ENCODE results near the gene C12orf50.
"Not testable (repeated sequence)": the region's sequence is repeated elsewhere in the genome, so short reads cannot be mapped to it uniquely, and the experiment has no call there.

The C12orf50 gene

GRCh38 chr12:88029093-88029665 is at the start of gene C12orf50:
TSS of gene C12orf50 (minus strand) at chr12:88029401. CDS start at chr12:88026962, 2,439 bp downstream.
- DNase-seq (ENCODE audit: low spot score): no peak

DNA sequence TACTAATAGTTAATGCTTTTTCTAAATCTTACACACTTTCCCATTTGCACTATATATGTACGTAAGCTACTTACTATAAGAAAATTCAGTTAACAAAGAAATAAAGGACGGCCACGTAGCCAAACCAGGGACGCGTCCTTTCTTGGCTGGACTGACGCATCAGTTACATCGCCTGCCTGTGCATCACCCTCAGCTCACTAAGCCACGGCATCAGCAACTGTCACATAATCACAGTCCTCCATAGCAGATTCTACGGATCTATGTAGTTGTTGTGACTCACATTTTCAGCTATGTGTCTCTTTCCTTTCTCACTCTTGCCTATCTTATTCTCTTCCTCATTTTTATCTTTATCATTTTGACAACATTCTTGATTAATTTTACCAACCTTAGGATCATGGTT is 38.1 kb upstream of the C12orf50 start:
- DNase-seq (ENCODE audit: low spot score): no peak

DNA sequence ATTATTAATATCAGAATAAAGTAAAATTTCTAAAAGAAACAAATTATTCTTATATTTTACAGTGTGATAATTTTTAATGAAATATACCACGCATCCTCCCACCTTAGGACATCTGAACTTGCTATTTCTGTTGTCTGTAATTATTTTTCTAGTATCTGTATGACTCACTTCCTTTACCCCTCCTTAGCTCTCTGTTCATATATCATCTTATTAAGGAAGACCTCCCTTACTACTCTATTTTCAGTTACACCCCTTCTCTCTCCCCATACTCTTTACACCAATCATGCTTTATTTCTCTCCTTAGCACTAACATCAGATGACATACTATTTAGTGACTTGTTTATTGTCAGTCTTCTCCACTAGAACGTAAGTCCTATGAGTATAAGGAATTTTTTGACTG is 34.2 kb upstream of the C12orf50 start:
- no peak for DNase-seq (ENCODE audit: low spot score)

GRCh38 chr12:88062474-88062873 is 33.3 kb upstream of the C12orf50 start:
- no peak for DNase-seq (ENCODE audit: low spot score)

DNA sequence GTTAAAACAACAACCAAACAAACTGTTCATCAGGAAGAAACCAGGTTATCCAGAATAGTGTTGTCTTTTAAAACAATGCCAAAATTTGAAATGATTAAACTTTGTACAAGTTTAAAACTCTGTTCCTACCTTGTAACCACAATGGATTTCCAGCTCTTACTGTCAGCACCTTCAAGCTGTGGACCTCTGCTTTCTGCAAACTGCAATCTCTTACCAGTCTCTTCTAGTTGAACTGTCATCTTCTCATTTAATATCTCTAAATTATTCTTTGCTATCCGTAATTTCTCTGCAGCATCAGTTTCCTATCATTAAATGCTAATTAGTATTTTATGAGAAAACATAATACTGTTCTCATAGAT is 29.5 kb upstream of the C12orf50 start:
- no peak for DNase-seq (ENCODE audit: low spot score)

DNA sequence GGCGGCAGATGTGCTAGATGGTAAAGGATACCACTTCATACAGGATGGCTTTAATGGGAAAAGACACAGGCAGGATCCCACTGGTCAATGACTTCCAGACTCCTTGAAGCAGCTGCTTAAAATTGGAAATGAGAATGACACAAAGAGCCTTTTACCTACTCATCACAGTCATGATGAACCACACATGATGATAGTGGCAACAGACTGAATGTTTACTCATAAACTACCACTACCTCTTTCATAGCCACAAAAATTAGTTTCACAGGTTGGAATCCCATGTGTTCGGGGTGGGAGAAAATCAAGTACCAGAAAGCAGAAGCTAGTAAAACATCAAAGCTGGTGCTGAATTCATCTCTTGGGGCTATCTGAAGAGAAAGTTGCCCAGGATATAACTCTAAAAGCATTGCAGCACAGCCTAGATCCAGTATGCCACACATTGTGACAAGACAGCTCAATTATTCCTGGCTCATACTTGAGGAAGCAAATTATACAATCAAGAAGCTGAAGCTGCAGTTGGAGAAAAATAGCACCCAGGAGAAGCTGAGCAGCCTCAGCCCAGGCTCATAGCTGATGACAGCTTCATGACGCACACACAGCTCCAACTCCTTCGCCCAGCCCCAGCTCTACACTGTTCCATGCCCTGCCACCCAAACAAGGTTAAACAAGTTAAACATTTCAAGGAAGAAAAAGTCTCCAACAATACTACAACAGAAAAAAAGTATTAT is 29.0 kb upstream of the C12orf50 start:
- DNase-seq (ENCODE audit: low spot score): no peak

GRCh38 chr12:88056571-88056970 is 27.4 kb upstream of the C12orf50 start:
- no peak for DNase-seq (ENCODE audit: low spot score)

DNA sequence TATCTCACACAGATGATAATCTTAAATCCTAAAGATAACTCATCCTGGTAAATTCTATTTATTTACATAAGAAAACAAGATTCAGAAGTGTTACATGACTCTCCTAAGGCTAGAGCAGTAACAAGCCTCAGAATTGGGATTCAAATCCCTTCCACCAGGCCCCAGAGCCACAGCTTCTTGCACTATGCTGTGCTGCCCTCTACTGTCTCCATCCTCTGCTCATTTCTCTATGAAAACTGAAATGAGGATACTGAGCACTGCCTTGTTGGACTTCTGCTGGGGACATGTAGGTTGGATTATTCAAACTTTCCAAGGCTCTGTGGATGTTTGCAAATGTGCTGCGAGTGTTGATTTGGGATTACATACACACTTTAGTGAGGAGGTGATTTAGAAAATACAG is 23.5 kb upstream of the C12orf50 start:
- DNase-seq (ENCODE audit: low spot score): peak; percentile 4

DNA sequence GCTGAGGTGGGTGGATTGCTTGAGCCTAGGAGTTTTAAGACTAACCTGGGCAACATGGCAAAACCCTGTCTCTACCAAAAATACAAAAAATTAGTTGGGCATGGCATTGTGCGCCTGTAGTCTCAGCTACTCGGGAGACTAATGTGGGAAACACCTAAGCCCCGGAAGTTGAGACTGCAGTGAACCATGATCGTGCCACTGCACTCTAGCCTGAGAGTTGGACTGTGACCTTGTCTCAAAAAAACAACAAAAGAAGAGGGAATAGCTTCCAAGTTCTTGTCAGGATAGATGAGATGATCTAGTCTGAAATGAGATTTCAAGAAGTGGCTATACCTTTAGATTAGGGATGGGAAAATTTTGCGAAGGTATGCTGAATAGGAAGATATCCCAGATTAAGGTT is 14.8 kb upstream of the C12orf50 start:
- DNase-seq (ENCODE audit: low spot score): no peak

- DNase-seq (ENCODE audit: low spot score): no peak
Observed at GRCh38 chr12:88037770-88038169, 8.6 kb upstream of the C12orf50 start.

GRCh38 chr12:88036353-88036965 is 7.3 kb upstream of the C12orf50 start:
- no peak for DNase-seq (ENCODE audit: low spot score)

GRCh38 chr12:88035907-88036289 is 6.7 kb upstream of the C12orf50 start:
- DNase-seq (ENCODE audit: low spot score): no peak

DNA sequence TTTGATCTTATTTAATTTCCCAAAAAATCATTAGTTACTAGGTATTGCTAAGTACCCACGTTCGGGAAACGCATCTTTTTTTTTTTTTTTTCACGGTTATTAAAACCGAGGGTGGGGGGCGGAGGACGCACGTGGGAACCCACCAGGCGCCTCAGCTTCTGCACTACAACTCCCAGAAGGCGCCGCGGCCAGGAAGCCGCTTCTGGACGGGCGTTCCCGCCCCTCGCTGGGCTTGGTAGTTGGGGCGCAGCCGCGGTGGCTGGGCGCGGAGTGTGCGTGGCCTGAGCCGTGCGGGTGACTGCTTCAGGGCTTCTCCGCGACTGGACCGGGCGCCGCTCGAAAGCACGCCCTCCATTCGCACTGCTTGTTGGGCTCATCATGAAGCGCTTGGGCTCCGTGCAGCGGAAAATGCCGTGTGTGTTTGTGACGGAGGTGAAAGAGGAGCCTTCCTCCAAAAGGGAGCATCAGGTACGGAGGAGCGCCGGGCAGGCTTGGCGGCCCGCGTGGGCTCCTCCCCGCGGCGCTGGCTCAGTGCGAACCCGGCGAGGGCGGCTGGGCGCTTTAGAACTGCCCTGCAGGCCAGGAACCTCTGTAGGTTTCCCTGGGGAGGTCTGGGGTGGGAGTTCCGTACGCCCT is 6.2 kb upstream of the C12orf50 start:
- DNase-seq (ENCODE audit: low spot score): peak; percentile 85

DNA sequence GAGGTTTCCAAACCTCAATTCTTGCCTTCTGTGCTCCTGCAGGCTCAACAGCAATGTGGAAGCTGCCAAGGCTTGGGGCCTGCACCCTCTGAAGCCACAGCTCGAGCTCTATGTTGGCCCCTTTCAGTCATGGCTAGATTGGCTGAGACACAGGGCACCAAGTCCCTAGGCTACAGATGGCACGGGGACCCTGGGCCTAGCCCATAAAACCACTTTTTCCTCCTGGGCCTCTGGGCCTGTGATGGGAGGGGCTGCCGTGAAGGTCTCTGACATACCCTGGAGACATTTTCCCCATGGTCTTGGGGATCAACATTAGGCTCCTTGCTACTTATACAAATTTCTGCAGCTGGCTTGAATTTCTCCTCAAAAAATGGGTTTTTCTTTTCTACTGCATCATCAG is 2.0 kb upstream of the C12orf50 start:
- not testable (repeated sequence) for DNase-seq (ENCODE audit: low spot score)

- no peak for DNase-seq (ENCODE audit: low spot score)
Observed at GRCh38 chr12:88026196-88026595, 3.0 kb downstream of the C12orf50 start.

- DNase-seq (ENCODE audit: low spot score): no peak
Observed at GRCh38 chr12:88017964-88018363, 11.2 kb downstream of the C12orf50 start.

DNA sequence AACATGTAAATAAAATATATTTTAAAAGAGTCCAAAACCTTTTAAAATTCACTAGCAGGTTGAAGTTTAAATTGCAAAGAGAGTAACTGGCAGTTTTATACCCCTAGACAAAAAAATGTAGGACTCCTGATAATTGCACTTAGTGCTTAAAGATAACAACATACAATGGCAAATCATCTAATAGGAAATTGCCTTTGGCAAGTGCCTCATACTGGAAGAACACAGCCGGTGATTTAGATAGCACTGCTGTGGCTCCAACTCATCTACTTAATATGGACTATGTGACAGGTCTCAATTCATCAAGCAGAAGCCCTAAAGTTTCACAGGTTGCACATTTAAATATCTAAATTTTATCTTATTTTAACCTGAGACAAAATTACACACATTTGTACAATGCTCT is 13.4 kb downstream of the C12orf50 start:
- DNase-seq (ENCODE audit: low spot score): no peak

DNA sequence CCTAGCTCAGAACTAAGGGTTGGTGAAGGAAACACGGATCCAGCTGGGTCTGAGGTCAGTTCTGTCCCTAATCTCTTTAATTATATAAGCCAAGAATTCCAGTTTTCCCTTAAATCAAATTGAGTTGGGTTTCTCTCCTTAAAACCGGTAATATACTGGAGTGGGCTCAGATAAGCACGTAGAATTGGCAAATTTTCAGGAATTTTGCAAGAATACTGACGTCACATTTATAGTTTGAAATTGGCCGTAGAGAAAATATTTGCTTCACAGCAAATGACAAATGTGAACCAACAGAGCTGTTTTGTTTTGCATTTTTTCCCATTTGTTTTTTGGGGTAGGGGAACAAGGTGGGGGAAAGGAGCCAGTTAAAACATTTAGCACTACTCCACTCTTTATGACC is 17.4 kb downstream of the C12orf50 start:
- no peak for DNase-seq (ENCODE audit: low spot score)

DNA sequence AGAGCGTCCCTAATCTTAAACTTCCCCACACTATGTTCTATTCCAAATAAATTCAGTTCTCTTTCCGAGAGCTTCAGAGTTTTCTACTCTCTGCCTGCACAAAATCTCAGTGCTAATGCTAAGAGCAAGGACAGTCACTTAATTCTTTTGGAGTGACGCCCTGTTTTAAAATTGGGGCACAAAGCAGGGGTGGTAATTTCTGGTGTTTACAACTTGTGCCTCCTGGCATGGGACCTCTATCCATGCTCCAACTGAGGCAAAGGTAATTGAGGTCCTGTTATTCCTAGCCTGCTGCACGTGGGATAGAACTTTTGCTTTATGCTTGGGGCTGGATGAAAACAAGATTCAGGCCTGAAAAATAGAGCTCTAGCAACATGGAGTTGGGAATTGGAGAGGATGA is 22.9 kb downstream of the C12orf50 start:
- no peak for DNase-seq (ENCODE audit: low spot score)

DNA sequence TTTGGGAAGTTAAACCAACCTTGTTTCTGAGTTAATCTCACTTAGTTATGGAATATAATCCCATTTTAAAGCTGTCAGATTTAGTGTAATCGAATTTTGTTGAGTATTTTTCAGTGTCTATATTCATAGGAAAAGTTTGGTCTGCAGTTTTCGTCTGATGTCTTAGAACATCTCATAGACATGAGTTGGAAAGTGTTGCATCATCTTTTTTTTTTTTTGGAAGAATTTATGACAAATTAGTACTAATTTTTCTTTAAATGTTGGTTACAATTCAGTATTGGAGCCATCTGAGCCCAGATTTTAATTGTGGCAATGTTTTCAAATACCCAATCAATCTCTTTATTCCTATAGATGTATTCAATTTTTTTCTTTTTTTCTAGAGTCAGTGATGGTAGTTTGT is 27.9 kb downstream of the C12orf50 start:
- DNase-seq (ENCODE audit: low spot score): no peak

DNA sequence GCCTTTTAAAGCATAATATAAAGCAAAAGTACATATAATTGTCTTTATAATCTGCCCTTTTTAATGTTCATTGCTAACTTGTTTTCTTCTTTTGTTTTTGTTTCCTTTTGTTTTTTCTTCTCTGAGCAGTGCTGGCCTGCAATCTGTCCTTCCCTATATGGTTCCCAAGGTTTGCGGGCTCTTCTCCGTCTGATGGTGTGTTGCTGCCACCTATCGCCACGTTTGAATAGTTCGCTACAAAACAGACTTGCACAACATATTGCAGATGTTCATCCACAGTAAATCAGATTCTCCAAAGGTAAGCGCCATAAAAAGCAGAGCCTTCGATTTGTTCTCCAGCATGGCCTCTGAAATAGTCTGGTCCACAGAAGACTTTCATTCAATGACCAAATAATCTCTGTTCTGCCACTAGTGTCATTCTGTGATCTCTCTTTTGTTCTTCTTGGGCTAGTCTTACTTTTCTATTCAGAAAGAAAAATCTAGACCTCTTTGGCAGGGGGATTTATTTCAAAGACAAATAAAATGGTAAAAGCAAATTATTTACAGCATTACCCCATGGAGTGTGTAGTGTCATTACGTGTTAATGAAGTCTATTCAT is 33.5 kb downstream of the C12orf50 start:
- DNase-seq (ENCODE audit: low spot score): peak; percentile 24

DNA sequence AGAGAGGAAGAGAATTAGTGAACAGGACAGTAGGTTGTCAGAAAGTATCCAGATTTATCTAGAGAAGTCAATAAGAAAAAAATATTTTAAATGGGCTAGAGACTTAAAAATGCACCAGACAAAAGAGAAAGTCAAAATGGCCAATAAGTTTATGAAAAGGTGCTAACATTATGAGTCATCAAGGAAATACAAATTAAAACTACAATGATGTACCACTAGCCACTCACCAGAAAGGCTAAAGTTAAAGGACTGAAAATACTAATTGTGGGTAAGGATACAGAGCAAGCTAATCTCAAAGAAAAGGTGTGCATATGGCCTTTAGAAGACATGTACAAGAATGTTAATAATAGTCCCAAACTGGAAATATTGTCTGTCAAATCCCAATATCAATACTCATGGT is 37.7 kb downstream of the C12orf50 start:
- no peak for DNase-seq (ENCODE audit: low spot score)

DNA sequence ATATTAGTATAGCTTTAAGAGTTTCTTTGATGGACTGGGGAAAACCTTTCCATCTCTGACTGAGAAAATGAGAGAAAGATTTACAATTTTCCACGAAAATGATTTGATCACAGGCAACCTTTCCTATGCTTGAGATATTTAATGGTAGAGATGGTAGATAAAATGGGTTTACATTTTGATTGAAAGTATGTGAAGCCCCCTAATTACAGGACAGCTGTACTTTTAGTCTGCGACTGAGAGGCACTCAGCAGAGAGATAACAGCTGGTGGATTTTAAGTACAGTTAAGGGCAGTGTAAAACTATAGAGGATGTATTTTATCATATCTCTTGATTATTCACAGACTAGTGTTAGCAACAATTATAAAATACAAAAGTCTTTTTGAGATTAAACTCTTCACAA is 40.7 kb downstream of the C12orf50 start:
- DNase-seq (ENCODE audit: low spot score): no peak

All from hepatic stellate cell (primary cell).